Liver (tissue), 3 donors: ENCODE measurements around the gene DNAJB1.
"Not testable (repeated sequence)": the region's sequence is repeated elsewhere in the genome, so short reads cannot be mapped to it uniquely, and the experiment has no call there.

Source experiments
- CTCF ChIP-seq: fragments of 150-350 bp; IDR thresholded peaks from 2 replicates; pipeline ENCODE4 v1.5.1; 2017; ENCODE audit warnings: improper control_type of control experiment, low read depth, low read length; ENCODE audit not compliant: missing input control
- EGR1 ChIP-seq, 2 donors: IDR thresholded peaks; 2 replicates each; pipeline ENCODE4 v1.6.1; 2016 to 2018; ENCODE audit warnings: antibody characterized with exemption in 2 of 2, low read depth in 2 of 2
- GABPA ChIP-seq, 2 donors: IDR thresholded peaks in 1 of 2; conservative IDR thresholded peaks in 1 of 2; 2 replicates each; pipeline ENCODE4 v1.6.1; 2016; ENCODE audit warnings: antibody characterized with exemption in 2 of 2, mild to moderate bottlenecking in 1 of 2, moderate library complexity in 1 of 2
- HNF4A ChIP-seq, 2 donors: conservative IDR thresholded peaks; 2 replicates each; pipeline ENCODE4 v1.6.1; 2016; ENCODE audit warnings: antibody characterized with exemption in 2 of 2, mild to moderate bottlenecking in 2 of 2
- JUND ChIP-seq, 2 donors: IDR thresholded peaks; 2 replicates each; pipeline ENCODE4 v1.6.1; 2016; ENCODE audit warnings: antibody characterized with exemption in 2 of 2
- NR2F2 ChIP-seq: IDR thresholded peaks from 2 replicates; pipeline ENCODE4 v1.6.1; 2016; ENCODE audit warnings: antibody characterized with exemption
- RAD21 ChIP-seq, 2 donors: IDR thresholded peaks; 2 replicates each; pipeline ENCODE4 v1.6.1; 2016; ENCODE audit warnings: antibody characterized with exemption in 2 of 2, mild to moderate bottlenecking in 2 of 2
- REST ChIP-seq: IDR thresholded peaks from 2 replicates; pipeline ENCODE4 v1.6.1; 2016; ENCODE audit warnings: antibody characterized with exemption, mild to moderate bottlenecking
- RXRA ChIP-seq, 2 donors: IDR thresholded peaks; 2 replicates each; pipeline ENCODE4 v1.6.1; 2017 to 2018; ENCODE audit warnings: antibody characterized with exemption in 2 of 2, mild to moderate bottlenecking in 1 of 2
- SP1 ChIP-seq: IDR thresholded peaks from 2 replicates; pipeline ENCODE4 v1.6.1; 2018; ENCODE audit warnings: antibody characterized with exemption, mild to moderate bottlenecking
- TAF1 ChIP-seq: conservative IDR thresholded peaks from 2 replicates; pipeline ENCODE4 v1.6.1; 2016; ENCODE audit warnings: antibody characterized with exemption, mild to moderate bottlenecking
- YY1 ChIP-seq: IDR thresholded peaks from 2 replicates; pipeline ENCODE4 v1.6.1; 2016; ENCODE audit warnings: antibody characterized with exemption, mild to moderate bottlenecking
- ZBTB33 ChIP-seq: IDR thresholded peaks from 2 replicates; pipeline ENCODE4 v1.6.1; 2016; ENCODE audit warnings: antibody characterized with exemption
- TF ChIP-seq, protein P1 (sequence below): IDR thresholded peaks from 2 replicates; pipeline ENCODE4 v1.6.1; 2016; ENCODE audit warnings: antibody characterized with exemption
- donor health status: healthy.
- donor health status: healthy.

GRCh38 chr19:14541979-14542378, 23.8 kb upstream of the DNAJB1 start:
- not testable (repeated sequence) for TF ChIP-seq CTCF; TAF1; JUND (IDR thresholded peaks at IDR 0.05); RXRA (IDR thresholded peaks at IDR 0.05); YY1; EGR1 (IDR thresholded peaks at IDR 0.05; ENCODE audit: low read depth in 2 of 2); RAD21 (IDR thresholded peaks at IDR 0.05); NR2F2; HNF4A (conservative IDR thresholded peaks at IDR 0.05); GABPA (IDR thresholded peaks at IDR 0.05 in 1 of 2, conservative IDR thresholded peaks at IDR 0.05 in 1 of 2); REST; ZBTB33; SP1
- TF ChIP-seq, protein P1, sequence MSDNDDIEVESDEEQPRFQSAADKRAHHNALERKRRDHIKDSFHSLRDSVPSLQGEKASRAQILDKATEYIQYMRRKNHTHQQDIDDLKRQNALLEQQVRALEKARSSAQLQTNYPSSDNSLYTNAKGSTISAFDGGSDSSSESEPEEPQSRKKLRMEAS, result not testable (repeated sequence)
